Mononuclear cell (primary cell): ENCODE results near the gene RMDN2. TPM values are rescaled to one million over a fixed set of nuclear protein-coding genes. Genes with fewer than 3 reads are reported as not detected.

Experiments
- H3K27me3 ChIP-seq: 2 replicates; pipeline ENCODE4 v1.6.0; 2011; ENCODE audit warnings: low read length, control low read depth; ENCODE audit not compliant: insufficient read depth
- H3K4me1 ChIP-seq: 2 replicates; pipeline ENCODE4 v1.5.1; 2011; ENCODE audit warnings: mild to moderate bottlenecking, low read length, control low read depth; ENCODE audit not compliant: insufficient read depth
- H3K4me3 ChIP-seq: 2 replicates; pipeline ENCODE4 v1.5.1; 2011; ENCODE audit warnings: mild to moderate bottlenecking, low read length, moderate library complexity
- H3K9me3 ChIP-seq: 2 replicates; pipeline ENCODE4 v1.5.1; 2011; ENCODE audit warnings: low read depth, mild to moderate bottlenecking, control low read depth, low read length
- total RNA-seq: library from RNA; depleted of rRNA; stranded (reverse); fragments of >200 nt; gene quantifications from one replicate; pipeline ENCODE4 v1.2.3, GENCODE V29; 2012

RMDN2 gene
- total RNA-seq, 1 donor = 9.6 TPM

- Histone ChIP-seq H3K4me1 (peaks cover 5% of the 10 kb centered on the region), H3K4me3 (no peak overlapping the region), H3K9me3 (no peaks in the 10 kb centered on the region), H3K27me3 (peaks cover 13% of the 10 kb centered on the region)
Measured at GRCh38 chr2:38056216-38056615, 131.1 kb downstream of the RMDN2 start.

DNA sequence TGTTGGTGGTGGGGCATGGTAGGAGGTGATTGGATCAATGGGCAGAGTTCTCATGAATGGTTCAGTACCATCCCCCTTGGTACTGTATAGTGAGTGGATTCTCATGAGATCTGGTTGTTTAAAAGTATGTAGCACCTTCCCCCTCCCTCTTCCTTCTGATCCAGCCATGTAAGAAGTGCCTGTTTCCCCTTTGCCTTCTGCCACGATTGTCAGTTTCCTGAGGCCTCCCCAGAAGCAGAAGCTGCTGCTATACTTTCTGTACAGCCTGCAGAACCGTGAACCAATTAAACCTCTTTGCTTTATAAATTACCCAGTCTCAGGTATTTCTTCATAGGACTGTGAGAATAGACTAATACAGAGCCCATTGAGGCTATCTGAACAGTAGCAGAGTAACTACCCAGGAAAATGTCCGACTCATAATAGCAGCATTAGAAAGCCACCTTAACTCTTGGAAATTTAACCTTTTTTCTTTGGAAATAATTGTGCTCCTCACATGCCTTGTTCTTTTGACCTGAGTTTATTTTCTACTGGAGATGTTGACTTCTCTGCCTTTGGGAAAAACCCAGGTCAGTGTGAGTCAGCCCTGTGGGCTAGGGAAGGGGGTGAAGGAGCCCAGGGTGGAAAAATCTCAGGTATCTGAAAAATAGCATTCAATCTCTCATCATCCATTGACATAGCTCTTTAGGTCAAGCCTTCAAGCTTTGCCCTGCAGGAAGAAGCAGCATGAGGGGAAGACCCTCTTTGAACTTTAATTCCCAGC lies 132.7 kb downstream of the RMDN2 start:
- H3K4me1 ChIP-seq = peaks cover 5% of the 10 kb centered on the region
- H3K9me3 ChIP-seq = no peaks in the 10 kb centered on the region
- peaks cover 13% of the 10 kb centered on the region for H3K27me3 ChIP-seq
- no peak overlapping the region for H3K4me3 ChIP-seq

DNA sequence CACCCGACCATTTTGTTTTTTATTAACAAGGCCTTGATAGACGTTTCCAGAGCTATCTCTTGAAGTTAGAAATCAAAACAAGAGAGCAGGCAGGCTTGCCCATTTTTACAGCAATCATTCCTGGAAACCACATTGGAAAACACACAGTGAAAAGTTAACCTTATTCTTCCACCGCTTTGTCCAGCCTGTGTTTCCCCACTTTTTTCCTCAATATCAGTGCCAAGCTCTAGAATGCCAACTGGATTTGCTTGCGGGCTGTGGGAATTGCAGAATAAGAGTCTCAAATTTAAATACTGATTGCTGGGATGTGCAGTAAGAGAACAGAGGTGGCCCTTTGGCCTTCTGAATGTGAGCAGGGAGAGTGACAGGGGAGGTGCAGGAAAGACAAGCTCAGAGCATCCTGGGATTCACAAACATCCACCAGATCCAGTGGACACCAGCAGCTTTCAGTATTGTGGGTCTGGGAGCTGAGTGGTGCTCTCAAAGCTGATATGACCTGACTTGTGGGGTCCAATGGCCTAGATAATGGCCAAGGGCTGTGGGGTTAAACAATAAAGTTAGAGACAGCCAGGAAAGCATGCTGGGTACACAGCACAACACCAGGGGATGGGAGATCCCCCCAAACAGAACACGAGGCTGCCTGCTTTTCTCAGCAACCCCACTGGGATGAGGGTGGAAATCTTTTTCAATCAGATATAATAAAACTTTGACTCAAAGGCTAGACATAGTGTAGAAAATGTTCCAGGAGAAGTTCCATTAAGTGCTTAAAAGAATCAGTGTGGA lies 135.3 kb downstream of the RMDN2 start:
- H3K4me1 ChIP-seq = peaks cover 5% of the 10 kb centered on the region
- no peaks in the 10 kb centered on the region for H3K9me3 ChIP-seq
- H3K4me3 ChIP-seq = no peak overlapping the region
- peaks cover 5% of the 10 kb centered on the region for H3K27me3 ChIP-seq

DNA sequence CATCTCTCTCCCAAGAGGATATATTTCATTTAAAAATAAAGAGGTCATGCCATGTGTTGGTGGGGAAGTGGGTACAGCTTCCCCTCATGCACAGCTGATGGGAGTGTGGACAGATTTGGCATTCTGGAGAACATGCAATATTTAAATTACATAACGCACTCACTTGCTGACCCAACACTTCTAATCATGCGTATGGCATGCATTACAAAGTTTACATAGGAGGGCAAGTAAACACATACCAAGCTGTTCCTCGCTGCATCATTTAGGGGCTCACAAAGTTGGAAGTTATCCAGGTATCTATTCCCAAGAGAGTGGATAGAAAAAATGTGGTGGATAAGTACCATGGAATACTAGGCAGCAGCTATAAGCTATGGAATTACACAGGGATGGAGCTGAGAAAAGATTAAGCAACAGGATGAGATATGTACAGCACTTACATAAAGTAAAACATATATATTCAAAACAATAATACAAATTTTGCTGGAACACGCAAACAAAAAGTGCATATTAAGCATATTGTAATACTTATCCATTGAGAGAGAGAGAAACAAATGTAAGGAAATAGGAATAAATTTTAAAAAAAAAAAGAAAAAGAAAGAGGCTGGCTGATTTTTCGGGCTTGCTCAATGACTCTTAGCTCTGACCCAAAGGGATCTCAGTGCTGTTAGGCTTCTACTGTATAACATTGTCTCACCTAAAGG lies 139.9 kb downstream of the RMDN2 start:
- Histone ChIP-seq H3K4me1 (peaks cover 4% of the 10 kb centered on the region), H3K27me3 (peaks cover 4% of the 10 kb centered on the region), H3K4me3 (no peak overlapping the region), H3K9me3 (no peaks in the 10 kb centered on the region)

DNA sequence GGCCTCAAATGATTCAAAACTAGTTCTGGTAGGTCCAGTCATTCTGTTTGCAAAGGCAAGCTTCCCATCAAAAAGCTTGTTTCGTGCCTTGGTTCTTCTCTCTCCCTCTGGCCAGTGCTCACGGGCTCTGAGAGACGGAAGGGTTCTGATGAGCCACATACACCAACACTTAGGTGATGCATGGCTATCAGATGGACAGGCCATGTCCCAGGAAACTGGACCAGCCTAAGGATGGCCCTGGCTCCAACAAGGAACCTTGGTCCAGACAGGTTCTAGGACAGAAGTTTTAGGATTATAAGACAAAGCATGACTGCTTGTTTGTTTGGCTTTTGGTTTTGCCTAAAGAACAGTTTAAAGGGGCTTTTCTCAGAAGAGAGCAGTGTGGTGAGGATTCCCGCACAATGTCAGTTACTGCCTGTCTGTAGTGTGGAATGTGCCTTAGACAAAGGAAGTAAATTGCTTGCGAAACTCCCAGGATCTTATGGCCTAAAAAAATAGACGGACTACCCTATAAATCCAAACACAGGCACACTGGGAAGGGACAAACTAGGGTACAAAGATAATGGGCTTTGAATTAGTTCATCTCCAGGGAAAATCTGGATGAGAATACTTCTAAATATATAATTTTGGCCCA lies 140.5 kb downstream of the RMDN2 start:
- no peaks in the 10 kb centered on the region for H3K9me3 ChIP-seq
- H3K4me1 ChIP-seq = peaks cover 9% of the 10 kb centered on the region
- peaks cover 10% of the 10 kb centered on the region for H3K27me3 ChIP-seq
- no peak overlapping the region for H3K4me3 ChIP-seq

- Histone ChIP-seq H3K4me1 (peaks cover 14% of the 10 kb centered on the region), H3K9me3 (no peaks in the 10 kb centered on the region), H3K27me3 (peaks cover 18% of the 10 kb centered on the region), H3K4me3 (no peak overlapping the region)
Measured at GRCh38 chr2:38066421-38067115, 141.5 kb downstream of the RMDN2 start.

Other genes starting within 250 kb of the RMDN2 start
- 7.9 TPM for gene CYP1B1, start 150.9 kb downstream of the RMDN2 start, total RNA-seq